Measurements from ENCODE around the gene IL36B. TPM values are rescaled to one million over a fixed set of nuclear protein-coding genes. Genes with fewer than 3 reads are reported as not detected.

The IL36B gene
- total RNA-seq, 6 experiments from 2014 or later = not detected

DNA sequence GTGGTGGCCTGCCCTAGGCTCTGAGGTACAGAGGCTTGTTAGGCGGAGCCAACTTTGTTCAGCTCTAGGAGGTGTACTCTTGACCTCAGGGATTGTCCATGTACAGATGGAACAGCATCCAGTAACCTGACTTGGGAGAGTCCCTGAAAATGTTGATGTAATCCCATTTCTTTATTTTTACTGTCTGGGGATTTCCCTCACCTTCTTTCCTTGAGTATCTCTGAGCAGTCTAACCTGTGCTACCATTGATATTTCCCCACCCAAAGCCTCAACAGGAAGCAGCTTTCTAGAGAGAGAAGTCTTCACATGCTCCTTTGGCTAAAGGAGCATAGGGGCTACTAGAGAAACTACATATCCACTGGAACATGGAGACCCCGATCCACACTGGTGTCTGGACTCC lies 37.0 kb downstream of the IL36B start:
- H3K27ac ChIP-seq = no peak overlapping the region
- no CpG with 5 or more reads among the region's 2 CpGs for WGBS (ENCODE audit: insufficient coverage, low coverage, low lambda C conversion rate, missing lambda C conversion rate)
- no peak for TF ChIP-seq CTCF (IDR thresholded peaks at IDR 0.05)

GRCh38 chr2:113015042-113015441 lies 37.6 kb downstream of the IL36B start:
- H3K27ac ChIP-seq = no peak overlapping the region
- TF ChIP-seq POLR2A (IDR thresholded peaks at IDR 0.05) (no peak), CTCF (IDR thresholded peaks at IDR 0.05) (no peak)
- ATAC-seq (no peak), DNase-seq (no peak)
- WGBS (ENCODE audit: insufficient coverage, low coverage, low lambda C conversion rate, missing lambda C conversion rate) = 62% methylated on average over 1 of the region's 1 CpG
- H3K4me3 ChIP-seq = no peak overlapping the region
- no peaks in the 10 kb centered on the region for H3K27me3 ChIP-seq
- H3K36me3 ChIP-seq = peaks cover 0 to 3% (median 0%) of the 10 kb centered on the region in 4 donors
- no peaks in the 10 kb centered on the region for H3K4me1 ChIP-seq
- H3K9me3 ChIP-seq = no peaks in the 10 kb centered on the region
- intact Hi-C loops (cut with DNase I) = no loop called here

More for the DNA sequence above, 37.0 kb downstream of the IL36B start:
- H3K27me3 ChIP-seq = no peaks in the 10 kb centered on the region
- no peaks in the 10 kb centered on the region for H3K9me3 ChIP-seq
- DNase-seq (no peak), ATAC-seq (peak in 2 of 4 donors; percentile 12 to 20)
- H3K36me3 ChIP-seq = peaks cover 0 to 3% (median 0%) of the 10 kb centered on the region in 4 donors
- intact Hi-C loops (cut with DNase I) = no loop called here
- no peaks in the 10 kb centered on the region for H3K4me1 ChIP-seq
- no peak overlapping the region for H3K4me3 ChIP-seq

DNA sequence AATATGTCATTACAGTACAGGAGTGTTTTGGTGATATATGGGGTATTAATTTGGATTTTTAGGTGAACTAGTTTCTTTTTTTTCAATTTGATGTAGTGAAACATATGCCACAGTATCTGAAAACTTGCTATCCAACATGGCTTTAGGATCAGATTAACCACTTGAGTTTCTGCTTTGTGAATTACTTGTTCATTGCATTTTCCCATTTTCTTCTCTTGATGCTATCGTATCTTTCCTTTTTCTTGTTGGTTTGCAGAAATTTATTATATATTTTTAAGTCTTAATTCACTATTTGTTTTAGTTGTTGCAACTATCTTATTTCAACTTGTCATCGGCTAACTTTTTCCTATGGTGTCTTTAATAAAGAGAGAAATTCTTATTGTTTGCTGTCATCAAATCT lies 38.6 kb downstream of the IL36B start:
- Histone ChIP-seq H3K4me3 (no peak overlapping the region), H3K36me3 (peaks cover 0 to 3% (median 0%) of the 10 kb centered on the region in 4 donors), H3K27me3 (no peaks in the 10 kb centered on the region), H3K4me1 (no peaks in the 10 kb centered on the region), H3K9me3 (no peaks in the 10 kb centered on the region), H3K27ac (no peak overlapping the region)
- TF ChIP-seq CTCF (IDR thresholded peaks at IDR 0.05) (no peak), POLR2A (IDR thresholded peaks at IDR 0.05) (no peak)
- DNase-seq (no peak), ATAC-seq (no peak)
- WGBS (ENCODE audit: insufficient coverage, low coverage, low lambda C conversion rate, missing lambda C conversion rate) = 84% methylated on average over 2 of the region's 2 CpGs
- intact Hi-C loops (cut with DNase I) = no loop called here

- Histone ChIP-seq H3K27ac (no peak overlapping the region), H3K27me3 (no peaks in the 10 kb centered on the region), H3K9me3 (no peaks in the 10 kb centered on the region), H3K4me3 (no peak overlapping the region), H3K36me3 (peaks cover 0 to 3% (median 0%) of the 10 kb centered on the region in 4 donors), H3K4me1 (no peaks in the 10 kb centered on the region)
- intact Hi-C loops (cut with DNase I) = no loop called here
- DNase-seq = no peak
- ATAC-seq = no peak
- 65% methylated on average over 3 of the region's 3 CpGs for WGBS (ENCODE audit: insufficient coverage, low coverage, low lambda C conversion rate, missing lambda C conversion rate)
- TF ChIP-seq CTCF (IDR thresholded peaks at IDR 0.05) (no peak), POLR2A (IDR thresholded peaks at IDR 0.05) (no peak)
Observed at GRCh38 chr2:113013336-113013661, 39.4 kb downstream of the IL36B start.
